Right lung (tissue), 10 donors: ENCODE results near the gene HMGN4. TPM values are rescaled to one million over a fixed set of nuclear protein-coding genes. Genes with fewer than 3 reads are reported as not detected.
"Not testable (repeated sequence)": the region's sequence is repeated elsewhere in the genome, so short reads cannot be mapped to it uniquely, and the experiment has no call there.

Experiments used
- DNase-seq, 2 donors: peaks; one replicate each; pipeline ENCODE4 v3.0.0-alpha.2; 2013
- long read RNA-seq, 8 donors: transcript quantifications; one replicate each; lab custom pipeline, GENCODE V29; 2026
- polyA plus RNA-seq, 5 donors: library from polyadenylated mRNA; unstranded; fragments of 120-200 nt; gene quantifications; one replicate each; pipeline versions ENCODE4 v1.2.1 to v1.2.3, GENCODE V29; 2013; ENCODE audit warnings: inconsistent platforms in 1 of 5, low replicate concordance in 1 of 5; ENCODE audit not compliant: insufficient read length in 5 of 5, insufficient read depth in 1 of 5

HMGN4 gene
- 10 to 100 TPM; 63.8 to 89.2 (median 78.9) TPM for polyA plus RNA-seq
- long read RNA-seq, donor 1, transcript HMGN4-201 (2 exons, 1,225 nt) = major isoform, 37 of 37 reads
- long read RNA-seq, donor 1, partial matches to known transcripts = 0 of 37 reads
- long read RNA-seq, donor 1, other reads (novel, unspliced or antisense) = 0 of 37 reads
- long read RNA-seq, donor 2, transcript HMGN4-201 (2 exons, 1,225 nt) = major isoform, 27 of 27 reads
- long read RNA-seq, donor 2, partial matches to known transcripts = 0 of 27 reads
- long read RNA-seq, donor 2, other reads (novel, unspliced or antisense) = 0 of 27 reads
- long read RNA-seq, donor 3, transcript HMGN4-201 (2 exons, 1,225 nt) = major isoform, 20 of 20 reads
- long read RNA-seq, donor 3, partial matches to known transcripts = 0 of 20 reads
- long read RNA-seq, donor 3, other reads (novel, unspliced or antisense) = 0 of 20 reads
- long read RNA-seq, donor 4, transcript HMGN4-201 (2 exons, 1,225 nt) = major isoform, 11 of 12 reads
- long read RNA-seq, donor 4, partial matches to known transcripts = 0 of 12 reads
- long read RNA-seq, donor 4, other reads (novel, unspliced or antisense) = 0 of 12 reads
- long read RNA-seq, donor 5, transcript HMGN4-201 (2 exons, 1,225 nt) = major isoform, 41 of 41 reads
- long read RNA-seq, donor 5, partial matches to known transcripts = 0 of 41 reads
- long read RNA-seq, donor 5, other reads (novel, unspliced or antisense) = 0 of 41 reads
- long read RNA-seq, donor 6, transcript HMGN4-201 (2 exons, 1,225 nt) = major isoform, 21 of 21 reads
- long read RNA-seq, donor 6, partial matches to known transcripts = 0 of 21 reads
- long read RNA-seq, donor 6, other reads (novel, unspliced or antisense) = 0 of 21 reads
- long read RNA-seq, donor 7, transcript HMGN4-201 (2 exons, 1,225 nt) = major isoform, 11 of 11 reads
- long read RNA-seq, donor 7, partial matches to known transcripts = 0 of 11 reads
- long read RNA-seq, donor 7, other reads (novel, unspliced or antisense) = 0 of 11 reads
- long read RNA-seq, donor 8, transcript HMGN4-201 (2 exons, 1,225 nt) = major isoform, 9 of 9 reads
- long read RNA-seq, donor 8, partial matches to known transcripts = 0 of 9 reads
- long read RNA-seq, donor 8, other reads (novel, unspliced or antisense) = 0 of 9 reads

DNA sequence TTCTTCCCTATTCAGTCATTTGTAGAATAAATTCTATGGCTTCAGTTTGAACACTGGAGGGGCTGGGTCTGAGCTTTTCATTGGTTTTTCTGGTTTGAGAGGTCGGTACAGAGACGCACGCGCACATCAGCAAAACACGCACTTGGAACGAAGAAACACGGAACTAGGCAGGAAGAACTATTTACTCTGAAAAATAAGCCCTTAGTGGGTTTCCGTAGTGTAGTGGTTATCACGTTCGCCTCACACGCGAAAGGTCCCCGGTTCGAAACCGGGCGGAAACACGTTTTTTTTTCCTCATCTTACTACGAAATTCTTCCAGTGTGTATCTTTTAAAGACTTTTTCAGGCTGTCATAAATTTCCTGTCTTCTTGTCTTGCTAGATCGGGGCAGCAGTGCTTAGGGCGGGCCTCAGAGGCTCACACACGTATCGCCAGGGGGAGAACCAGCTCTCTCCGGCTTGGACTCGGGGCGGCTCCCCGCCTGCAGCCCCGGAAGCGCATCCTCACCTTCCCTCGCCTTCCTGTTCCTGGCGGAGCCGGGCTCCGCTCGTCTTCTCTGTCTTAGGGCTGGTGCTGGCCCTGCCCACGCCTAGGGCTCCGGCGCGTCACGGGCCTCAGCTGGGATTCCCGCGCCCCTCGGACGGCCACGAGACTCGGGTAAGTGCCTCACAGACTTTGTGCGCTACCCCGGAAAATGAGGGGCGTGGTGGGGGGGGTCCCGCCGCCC lies at the start of gene HMGN4:
Gene HMGN4 (plus strand): TSS at position 521 of the 726 bp plus-strand sequence. CDS start 6,841 bp downstream, outside the sequence.
- peak; percentile 92 to 97 for DNase-seq

DNA sequence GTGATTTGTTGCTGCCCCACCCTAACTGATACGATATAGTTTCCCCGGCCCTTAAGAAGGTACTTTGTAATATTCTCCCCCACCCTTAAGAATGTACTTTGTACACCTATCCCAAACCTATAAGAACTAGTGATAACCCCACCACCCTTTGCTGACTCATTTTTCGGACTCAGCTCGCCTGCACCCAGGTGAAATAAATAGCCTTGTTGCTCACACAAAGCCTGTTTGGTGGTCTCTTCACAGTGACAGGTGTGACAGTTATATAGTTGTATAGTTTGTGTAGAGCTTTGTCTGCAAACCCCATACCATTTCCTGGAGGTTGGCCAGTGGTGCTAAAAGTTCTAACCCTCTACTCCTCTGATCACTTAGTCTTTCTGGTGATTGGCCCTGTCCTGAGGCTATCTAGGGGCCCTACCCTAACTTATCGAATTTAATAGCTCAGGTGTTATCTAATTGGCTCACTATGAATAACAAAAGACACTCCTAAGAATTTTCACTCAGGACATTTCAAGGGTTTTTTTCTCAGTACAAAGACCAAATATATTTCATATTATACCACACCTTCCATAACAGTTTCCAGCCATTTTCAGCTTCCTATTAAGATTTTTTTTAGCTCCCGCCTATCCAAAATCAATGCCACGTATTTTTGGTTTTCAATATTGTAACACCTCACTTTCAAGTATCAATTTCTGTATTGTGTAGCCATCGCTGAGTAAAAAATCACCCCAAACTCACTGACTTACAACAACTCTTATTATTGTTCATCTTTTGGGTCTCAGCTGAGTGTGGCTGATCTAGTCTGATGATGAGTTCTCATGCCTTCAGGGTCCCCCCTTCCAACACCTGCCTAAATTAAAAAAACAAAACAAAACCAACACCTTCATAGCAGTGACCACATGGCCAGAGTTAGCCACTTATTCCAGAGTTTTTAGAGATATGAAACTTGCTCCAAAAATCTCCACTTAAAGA lies 47.9 kb upstream of the HMGN4 start:
- DNase-seq = no peak

DNA sequence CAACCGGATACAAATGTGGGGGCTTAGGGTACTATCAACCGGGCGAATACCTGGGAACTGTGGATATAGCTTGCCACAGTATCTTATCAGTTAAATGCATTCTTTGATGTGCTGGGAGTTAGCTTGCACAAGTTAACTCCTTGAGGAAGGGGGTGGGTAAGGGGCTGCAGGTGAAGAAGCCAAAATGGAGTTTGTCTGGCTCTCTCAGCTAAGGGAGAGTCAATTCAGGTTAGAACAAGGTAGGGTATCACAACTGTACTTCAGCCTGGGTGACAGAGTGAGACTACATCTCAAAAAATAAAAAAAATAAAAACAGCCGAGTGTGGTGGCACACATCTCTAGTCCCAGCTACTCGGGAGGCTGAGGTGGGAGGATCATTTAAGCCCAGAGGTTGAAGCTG lies 46.6 kb upstream of the HMGN4 start:
- no peak for DNase-seq

DNA sequence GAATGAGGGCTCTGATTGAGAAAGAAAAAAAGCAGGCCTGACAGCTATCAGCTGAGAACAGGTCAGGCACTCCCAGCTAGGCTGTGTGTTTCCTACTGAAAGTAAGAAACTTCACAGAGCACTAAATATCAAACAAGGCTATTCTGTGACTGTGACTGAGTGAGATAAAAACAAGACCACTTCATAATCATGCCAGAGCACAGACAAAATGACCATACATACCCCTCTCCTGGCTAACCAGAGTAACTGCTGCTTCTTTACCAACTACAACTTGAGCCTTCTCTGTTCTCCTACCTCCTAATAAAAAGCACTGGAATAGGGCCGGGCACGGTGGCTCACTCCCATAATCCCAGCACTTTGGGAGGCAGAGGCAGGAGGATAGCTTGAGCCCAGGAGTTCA lies 44.9 kb upstream of the HMGN4 start:
- DNase-seq = no peak

DNA sequence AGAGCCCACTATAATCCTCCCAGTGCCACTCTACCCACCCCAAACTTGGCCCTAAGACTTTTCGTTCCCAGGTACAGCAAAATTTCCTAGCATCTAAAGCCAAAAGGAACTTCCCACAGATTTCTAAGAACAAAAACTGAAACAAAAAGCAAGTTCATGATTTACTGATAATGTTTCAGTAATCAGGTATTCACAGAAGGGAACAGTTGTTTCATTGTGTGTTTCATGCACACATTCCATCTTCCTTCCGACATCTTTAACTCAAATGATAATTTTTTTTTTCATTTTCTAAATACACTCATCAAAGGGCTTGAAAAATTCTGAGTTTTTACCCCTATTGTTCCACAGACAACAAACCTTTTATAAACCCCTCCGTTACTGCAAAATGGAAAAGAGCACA lies 44.0 kb upstream of the HMGN4 start:
- DNase-seq = no peak

DNA sequence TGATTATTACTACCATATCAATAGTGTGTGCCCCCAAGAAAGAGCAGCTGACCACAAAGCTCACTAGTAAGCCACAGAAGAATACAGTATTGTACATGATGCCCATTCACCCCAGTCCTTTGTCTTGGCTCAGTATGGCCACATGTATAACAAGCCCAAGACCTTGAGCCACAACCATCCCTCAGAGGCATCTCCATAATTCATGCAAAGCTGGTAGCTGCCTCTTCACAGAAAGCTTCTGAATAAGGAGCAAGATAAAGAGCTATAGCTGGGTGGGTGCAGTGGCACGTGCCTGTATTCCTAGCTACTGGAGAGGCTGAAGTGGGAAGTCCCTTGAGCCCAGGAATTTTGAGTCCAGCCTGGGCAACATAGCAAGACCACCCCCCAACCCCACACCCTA lies 42.9 kb upstream of the HMGN4 start:
- no peak for DNase-seq

DNA sequence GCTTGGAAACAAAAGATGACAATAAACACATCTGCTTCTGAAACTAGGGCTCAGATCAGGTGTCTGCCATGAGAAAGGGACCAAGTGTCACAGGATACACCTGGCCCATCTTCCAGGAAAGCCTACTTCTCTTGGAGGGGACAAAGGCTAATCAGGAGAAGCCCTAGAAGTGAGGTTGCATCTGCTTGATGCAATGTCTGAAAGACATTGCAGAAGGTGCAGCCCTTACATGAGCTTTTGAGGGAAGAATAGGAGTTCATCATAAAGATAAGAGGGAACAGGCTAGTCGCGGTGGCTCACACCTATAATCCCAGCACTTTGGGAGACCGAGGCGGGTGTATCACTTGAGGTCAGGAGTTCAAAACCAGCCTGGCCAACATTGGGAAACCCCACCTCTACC lies 40.6 kb upstream of the HMGN4 start:
- no peak for DNase-seq

DNA sequence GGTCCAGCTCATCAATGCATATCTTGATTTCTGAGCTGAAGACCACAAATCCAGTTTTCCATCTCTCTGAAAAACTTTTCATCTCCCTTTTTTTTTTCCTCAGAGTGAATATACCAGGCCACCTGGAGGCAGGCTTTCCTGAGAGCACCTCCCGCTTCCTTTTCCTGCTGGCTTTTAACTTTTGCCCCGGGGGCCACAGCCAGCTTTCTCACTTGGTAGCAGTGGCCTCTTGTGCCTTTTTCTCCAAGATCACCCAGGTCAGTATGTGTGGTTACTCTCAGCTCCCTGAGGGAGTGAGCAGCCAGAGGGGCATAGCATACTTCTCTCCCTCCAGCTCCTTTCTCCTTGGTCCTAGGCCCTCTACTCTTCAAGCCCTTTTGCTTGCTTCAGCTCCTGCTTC lies 38.1 kb upstream of the HMGN4 start, which contains the start of gene BTN1A1:
Gene BTN1A1 (plus strand): TSS at position 202 of the 400 bp plus-strand sequence. CDS start 984 bp downstream, outside the sequence.
- no peak for DNase-seq

DNA sequence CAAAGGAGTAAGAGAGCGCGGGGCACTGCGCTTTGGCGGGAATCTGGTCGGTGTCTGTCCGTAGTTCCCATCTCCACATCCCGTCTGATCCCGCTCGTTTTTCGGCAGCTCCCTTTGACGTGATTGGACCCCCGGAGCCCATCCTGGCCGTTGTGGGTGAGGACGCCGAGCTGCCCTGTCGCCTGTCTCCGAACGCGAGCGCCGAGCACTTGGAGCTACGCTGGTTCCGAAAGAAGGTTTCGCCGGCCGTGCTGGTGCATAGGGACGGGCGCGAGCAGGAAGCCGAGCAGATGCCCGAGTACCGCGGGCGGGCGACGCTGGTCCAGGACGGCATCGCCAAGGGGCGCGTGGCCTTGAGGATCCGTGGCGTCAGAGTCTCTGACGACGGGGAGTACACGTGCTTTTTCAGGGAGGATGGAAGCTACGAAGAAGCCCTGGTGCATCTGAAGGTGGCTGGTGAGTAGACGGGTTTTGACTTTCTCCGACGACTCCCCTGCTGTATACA lies 36.6 kb upstream of the HMGN4 start:
- DNase-seq = peak; percentile 23 to 31

DNA sequence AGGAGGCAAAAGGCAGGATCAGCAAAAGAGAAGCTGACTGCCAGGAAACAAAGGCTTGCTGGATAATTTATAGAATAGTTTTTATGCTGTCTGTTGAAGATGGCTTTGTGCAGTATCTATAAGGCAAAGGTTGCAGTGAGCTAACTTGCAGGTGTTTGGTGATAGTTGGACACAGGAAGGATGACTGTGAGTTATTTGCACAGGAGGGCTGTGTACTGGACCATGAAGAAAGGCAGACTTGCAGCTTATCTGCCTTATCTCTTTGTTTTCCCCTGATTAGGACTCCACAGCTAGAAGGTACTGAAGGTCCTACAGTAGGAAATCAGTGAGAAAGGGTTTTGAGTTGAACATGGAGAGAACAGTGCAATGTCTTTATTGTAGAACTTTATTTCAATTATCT lies 36.0 kb upstream of the HMGN4 start:
- no peak for DNase-seq

DNA sequence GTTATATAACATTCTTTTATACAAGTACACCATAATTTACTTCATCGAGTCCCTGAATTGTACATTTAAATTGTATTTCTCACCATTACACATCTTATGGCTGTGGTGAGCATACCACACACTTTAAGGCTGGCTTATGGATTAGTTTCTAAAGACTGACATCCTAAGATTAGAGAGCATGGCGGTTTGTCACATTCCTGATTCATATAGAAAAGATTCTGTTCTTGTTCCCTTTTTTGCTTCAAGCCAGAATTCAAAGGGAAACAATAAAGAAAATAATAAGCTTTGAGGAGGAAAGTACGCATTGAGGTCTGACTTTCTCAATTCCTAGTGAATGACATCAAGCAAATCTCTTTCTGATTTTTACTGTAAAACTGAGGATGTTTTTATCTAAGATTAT lies 35.5 kb upstream of the HMGN4 start:
- DNase-seq = no peak

DNA sequence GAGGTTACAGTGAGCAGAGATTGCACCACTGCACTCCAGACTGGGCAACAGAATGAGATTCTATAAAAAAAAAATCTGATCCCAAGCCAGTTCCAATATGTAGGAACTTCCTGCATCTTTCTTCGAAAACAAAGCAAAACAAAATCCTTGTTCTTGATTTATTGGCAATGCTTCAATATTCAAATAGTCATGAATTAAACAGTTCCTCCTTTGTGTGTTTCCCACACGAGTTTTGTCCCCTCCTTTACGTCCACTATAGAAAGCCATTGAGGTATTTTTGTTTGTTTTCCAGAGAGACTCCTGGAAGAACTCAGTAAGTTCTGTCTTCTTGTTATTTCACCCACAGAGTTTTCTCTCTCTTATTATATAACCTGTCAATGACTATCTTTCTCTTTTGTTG lies 30.5 kb upstream of the HMGN4 start:
- no peak for DNase-seq

DNA sequence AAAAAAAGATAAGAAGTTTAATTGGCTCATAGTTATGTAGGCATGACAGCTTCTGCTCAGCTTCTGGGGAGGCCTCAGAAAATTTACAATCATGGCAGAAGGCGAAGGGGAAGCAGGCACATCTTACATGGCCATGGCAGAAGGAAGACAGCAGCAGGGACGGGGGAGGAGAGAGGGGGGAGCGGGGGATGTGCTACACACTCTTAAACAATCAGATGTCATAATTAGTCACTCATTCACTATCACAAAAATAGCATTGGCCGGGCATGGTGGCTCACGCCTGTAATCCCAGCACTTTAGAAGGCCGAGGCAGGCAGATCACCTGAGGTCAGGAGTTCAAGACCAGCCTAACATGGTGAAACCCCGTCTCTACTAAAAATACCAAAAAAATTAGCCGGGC lies 27.1 kb upstream of the HMGN4 start:
- not testable (repeated sequence) for DNase-seq

DNA sequence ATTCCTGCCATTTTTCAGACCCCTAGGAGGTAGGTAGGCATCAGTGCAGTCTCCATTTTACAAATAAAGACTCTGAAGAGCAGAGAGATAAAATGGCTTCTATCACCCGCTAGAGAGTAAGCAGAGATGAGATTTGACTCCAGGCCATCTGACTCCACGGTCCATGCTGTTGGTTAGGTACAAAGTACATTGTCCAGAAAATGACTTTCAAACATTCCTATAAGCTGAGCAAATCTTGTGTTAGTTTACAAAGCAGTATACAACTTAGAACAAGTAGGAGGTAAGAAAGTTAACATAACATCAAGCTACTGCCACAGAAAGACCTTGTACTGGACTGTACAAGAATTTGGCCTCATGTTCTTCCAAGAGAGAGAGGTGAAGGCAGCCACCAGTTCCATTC lies 23.2 kb upstream of the HMGN4 start:
- no peak for DNase-seq

DNA sequence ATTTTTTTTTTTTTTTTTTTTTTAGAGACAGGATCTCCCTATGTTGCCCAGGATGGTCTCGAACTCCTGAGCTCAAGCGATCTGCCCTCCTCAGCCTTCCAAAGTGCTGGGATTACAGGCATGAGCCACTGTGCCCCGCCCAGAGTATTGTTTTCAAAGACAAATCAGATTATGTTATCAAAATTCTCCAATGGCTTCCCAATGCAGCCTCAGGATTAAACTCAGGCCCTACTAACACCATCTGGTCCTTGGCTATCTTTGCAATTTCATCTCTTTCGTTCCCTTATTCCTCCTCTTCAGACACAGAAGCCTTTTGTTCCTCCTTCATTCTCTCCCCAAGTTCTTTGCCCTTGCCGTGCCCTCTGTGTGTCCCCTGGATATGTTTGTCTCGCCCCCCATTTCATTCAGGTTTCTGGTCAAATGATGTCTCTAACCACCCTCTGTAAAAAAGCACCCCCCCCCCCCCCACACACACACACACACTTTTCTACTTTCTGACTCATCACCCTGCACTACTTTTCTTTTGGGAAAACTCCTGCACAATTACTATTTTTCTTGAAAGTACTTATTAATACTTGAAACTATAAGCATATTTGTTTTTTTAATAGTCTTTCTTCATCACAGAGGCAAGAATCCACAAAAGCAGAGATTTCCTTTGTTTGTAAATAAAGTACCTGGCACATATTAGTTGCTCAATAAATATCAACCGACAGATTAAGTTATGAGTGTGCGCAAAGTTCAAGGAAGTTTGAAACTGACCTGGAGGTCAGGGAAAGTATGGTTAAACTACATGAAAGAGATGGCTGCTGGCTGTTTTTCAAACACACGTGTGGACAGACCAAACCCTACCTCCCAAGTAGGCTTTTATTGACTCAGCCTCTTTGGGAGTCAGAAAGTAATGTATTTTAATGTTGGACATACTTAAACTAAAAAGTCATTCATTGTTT lies 21.4 kb upstream of the HMGN4 start:
- DNase-seq = no peak

DNA sequence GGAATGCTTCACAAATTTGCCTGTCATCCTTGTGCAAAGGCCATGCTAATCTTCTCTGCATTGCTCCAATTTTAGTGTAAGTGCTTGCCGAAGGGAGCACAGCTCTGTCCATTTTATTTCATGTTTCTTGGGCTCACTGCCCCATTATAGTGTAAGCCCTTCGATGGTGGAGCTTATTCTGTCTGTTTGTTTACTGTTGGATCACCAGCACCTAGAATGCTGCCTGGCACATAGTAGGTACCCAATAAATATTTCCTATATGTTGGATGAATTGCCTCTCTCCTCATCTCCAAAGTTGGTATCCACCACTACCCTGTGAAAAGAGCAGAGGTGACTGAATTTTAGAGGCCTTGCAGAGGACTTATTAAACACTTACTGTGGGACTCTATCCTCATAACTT lies 18.8 kb upstream of the HMGN4 start:
- no peak for DNase-seq

DNA sequence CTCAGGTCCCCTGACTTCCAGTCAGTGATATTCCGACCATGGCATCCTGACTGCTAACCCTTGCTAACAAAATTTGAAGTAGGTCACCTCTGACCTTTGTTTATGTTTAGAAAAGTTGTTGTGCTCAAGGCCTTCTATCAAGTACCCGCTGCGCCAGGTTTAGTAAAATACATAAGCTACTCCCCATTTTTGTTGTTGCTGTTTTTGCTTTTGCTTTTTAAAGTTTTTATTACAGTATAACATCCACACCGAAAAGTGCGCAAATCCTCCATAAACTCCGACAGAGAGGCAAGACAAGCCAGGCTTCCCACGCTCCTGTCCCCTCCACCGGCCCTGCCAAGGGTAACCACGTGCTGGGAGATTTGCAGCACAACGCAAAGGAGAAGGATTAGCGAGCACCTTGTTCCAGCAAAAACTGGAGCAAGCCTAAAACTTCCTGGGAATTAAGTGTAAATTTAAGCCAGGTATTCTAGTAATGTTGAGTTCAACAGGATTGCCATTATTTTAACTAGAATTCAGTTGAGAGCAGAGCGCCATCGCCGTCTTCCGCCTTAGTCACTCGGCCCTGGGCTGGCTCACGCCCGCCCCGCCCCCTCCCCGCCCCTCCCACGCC lies 17.8 kb upstream of the HMGN4 start:
- DNase-seq = peak; percentile 74 to 77
